Psoas muscle (tissue), 8 donors: ENCODE data around the gene P2RY6. TPM values are rescaled to one million over a fixed set of nuclear protein-coding genes. Genes with fewer than 3 reads are reported as not detected.

ENCODE experiments used
- ATAC-seq, 4 donors: fragments of 200-7000 bp; cut with Tn5 transposase; one replicate each; pipeline ENCODE4 v1.9.1; 2020; ENCODE audit warnings: moderate library complexity in 3 of 4, mild to moderate bottlenecking in 2 of 4
- DNase-seq, 2 donors: peaks; one replicate each; pipeline ENCODE4 v3.0.0-alpha.2; 2020
- H3K27ac ChIP-seq: fragments of 200-600 bp; one replicate; pipeline ENCODE4 v1.8.0; 2022
- H3K27me3 ChIP-seq, 3 donors: fragments of 200-600 bp in 1 of 3; one replicate each; pipeline versions ENCODE4 v1.6.1 to v1.8.0; 2013 to 2022; ENCODE audit warnings: low read length in 2 of 3, mild to moderate bottlenecking in 2 of 3, moderate library complexity in 1 of 3; ENCODE audit not compliant: insufficient read depth in 3 of 3
- H3K36me3 ChIP-seq, 2 donors: fragments of 200-600 bp in 1 of 2; one replicate each; pipeline versions ENCODE4 v1.6.1 to v1.8.0; 2013 to 2022; ENCODE audit warnings: low read depth in 1 of 2, mild to moderate bottlenecking in 1 of 2, moderate library complexity in 1 of 2; ENCODE audit not compliant: insufficient read depth in 1 of 2
- H3K4me1 ChIP-seq: fragments of 200-600 bp; one replicate; pipeline ENCODE4 v1.8.0; 2022
- H3K4me3 ChIP-seq: fragments of 200-600 bp; one replicate; pipeline ENCODE4 v1.8.0; 2022; ENCODE audit warnings: mild to moderate bottlenecking
- H3K9me3 ChIP-seq: fragments of 200-600 bp; one replicate; pipeline ENCODE4 v1.8.0; 2022
- CTCF ChIP-seq: fragments of 200-600 bp; IDR thresholded peaks from one replicate; pipeline ENCODE4 v1.8.0; 2022; ENCODE audit warnings: antibody characterized with exemption
- WGBS, 3 donors: extraction: QIAGEN DNeasy Blood & Tissue Kit; methylation state at CpG; one replicate each; pipeline versions ENCODE4 v1.1.6 to v1.1.7; 2013; 5-methylcytosine and 5-hydroxymethylcytosine counted together
- intact Hi-C, 2 donors: fragments of 100-400 bp; cut with DNase I; formaldehyde crosslinking; loops; one replicate each; pipeline versions ENCODE4 v1.11.0 to v1.14.2; 2022
- polyA plus RNA-seq, 3 donors: library from polyadenylated mRNA; stranded (reverse); fragments of 200-250 nt; gene quantifications; one replicate each; pipeline ENCODE4 v1.2.3, GENCODE V29; 2013
- total RNA-seq, 4 donors: library from RNA; stranded (reverse); fragmentation: NEBNext Ultra II Directional in 2 of 4; extraction: Animal tissue kit (Norgen Biotek cat#: 25700) in 2 of 4; gene quantifications; one replicate each; pipeline versions ENCODE4 v1.2.1 to v1.2.4, GENCODE V29; 2021 to 2023
- donor health status: healthy with polysubstance abuse.
- donor health status: DM: no; HTN: no; CAD: no; lungs with moderate emphysema.
- donor health status: Bipolar disorder and iron deficiency.
- donor health status: healthy.
- donor health status: DM: yes; HTN: yes; CAD: no.
- donor health status: DM: no; HTN: no; CAD: no.
- donor health status: DM: no; HTN: no; CAD: no.
- donor health status: DM: yes; HTN: yes; CAD: no.

Gene P2RY6
- total and polyA plus RNA-seq, 7 donors = 0.59 to 2.5 (median 1.3) TPM

DNA sequence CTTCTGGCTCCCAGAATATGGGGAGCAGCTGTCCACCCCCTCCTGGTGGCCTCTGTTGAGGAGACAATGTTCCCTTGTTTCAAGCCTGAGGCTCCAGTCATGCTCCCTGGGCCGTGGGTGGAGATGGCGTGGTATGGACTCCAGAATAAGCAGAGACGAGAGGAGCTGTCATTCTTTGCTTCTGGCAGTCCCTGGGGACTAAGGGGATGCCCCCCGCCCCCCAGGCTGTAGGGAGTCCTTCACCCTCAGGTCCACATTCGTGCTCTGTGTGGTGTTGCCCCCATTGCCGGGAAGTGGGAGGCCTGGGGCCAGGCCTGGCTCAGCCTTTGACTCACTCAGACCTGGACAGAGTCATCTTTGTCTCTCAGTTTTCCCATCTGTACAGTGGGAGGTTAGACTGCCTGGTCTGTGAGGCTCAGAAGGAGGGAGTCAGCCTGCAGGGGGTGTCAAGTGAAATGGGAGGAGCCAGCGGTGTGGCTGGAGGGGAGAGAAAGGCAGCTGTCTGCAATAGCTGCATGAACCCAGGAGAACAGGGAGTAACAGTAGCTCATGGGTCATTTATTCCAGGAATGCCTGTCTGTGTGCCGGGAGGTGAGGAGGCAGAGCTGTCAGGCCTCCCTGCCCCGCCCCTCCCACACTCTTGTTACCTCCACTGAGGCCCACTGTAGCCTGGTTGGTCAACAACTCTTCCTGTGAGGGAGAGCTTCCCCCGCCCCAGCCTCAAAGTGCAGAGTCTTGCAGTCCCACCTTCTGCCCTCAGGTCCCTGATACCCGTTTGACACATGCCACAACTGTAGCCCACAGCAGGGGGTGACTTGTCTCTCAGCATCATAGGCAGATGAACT lies 42.2 kb downstream of the P2RY6 start:
- H3K4me1 ChIP-seq = peaks cover 13% of the 10 kb centered on the region
- 60 to 78% (median 67%) methylated on average over 11 of the region's 11 CpGs for WGBS, 3 donors
- no peaks in the 10 kb centered on the region for H3K36me3 ChIP-seq
- ATAC-seq = peak; percentile 38 to 84 (median 66)
- H3K27ac ChIP-seq = peak overlapping the region; percentile 41
- intact Hi-C loops = no loop called here
- H3K9me3 ChIP-seq = no peaks in the 10 kb centered on the region
- TF ChIP-seq CTCF = no peak
- DNase-seq = peak in 1 of 2 donors; percentile 44
- peak overlapping the region; percentile 80 for H3K4me3 ChIP-seq
- peaks cover 0 to 4% (median 0%) of the 10 kb centered on the region in 3 donors for H3K27me3 ChIP-seq

DNA sequence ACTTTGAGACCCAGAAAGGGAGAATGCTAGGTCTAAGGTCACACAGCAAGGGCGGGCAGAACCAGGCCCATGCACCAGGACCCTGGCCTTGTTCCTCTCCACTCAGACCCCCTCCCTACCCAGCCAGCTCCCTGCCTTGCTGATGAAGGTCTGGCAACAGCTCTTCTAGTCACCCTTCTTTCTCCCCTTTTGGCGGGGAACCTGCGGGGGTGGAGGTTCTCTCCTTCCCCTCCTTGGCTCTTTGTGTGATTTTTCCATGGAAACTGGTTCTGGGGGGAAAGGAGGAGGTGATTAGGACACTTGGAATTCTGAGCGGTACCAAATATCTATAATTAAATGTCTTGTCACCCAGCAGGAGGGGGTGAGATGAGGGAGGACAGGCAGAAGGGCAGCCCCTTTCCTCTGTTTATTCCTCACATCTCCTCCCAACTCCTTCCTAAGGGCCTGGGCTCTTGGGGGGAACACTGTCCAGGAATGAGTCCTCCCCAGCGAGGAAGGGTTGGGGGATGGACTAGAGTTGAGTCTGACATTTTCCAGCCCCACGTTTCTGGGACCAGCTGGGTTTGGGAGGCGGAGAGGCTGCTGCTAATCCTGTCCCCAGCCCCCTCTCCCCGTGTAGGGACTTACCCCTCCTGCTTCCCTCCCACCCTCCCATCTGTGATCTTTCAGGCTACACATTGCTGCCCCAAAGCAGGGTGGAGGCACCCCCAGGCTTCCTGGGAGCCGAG lies 43.3 kb downstream of the P2RY6 start:
- Histone ChIP-seq H3K27ac (peak overlapping the region; percentile 36), H3K4me1 (peaks cover 8% of the 10 kb centered on the region), H3K9me3 (no peaks in the 10 kb centered on the region), H3K4me3 (peak overlapping the region; percentile 22), H3K27me3 (no peaks in the 10 kb centered on the region), H3K36me3 (no peaks in the 10 kb centered on the region)
- DNase-seq (peak in 1 of 2 donors; percentile 29), ATAC-seq (no peak)
- TF ChIP-seq CTCF = no peak
- 74 to 81% (median 80%) methylated on average over 9 of the region's 9 CpGs for WGBS, 3 donors
- intact Hi-C loops = no loop called here

DNA sequence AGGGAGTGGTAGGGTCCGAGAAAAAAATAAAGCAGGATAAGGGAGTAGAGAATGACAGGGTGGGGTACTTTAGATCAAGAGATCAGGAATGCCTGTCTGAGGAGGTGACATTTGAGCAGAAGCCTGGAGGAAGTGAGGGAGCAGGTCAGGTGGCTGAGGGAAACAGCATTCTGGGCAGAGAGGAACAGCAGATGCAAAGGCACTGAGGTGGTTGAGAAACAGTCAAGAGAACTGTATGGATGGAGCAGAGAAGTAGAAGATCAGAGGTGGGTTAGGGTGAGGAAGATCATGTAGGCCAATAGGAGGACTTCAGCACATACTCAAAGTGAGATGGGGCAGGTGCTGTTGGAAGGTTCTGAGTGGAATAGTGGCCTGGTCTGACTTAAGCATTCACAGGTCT lies 44.3 kb downstream of the P2RY6 start:
- Histone ChIP-seq H3K27me3 (no peaks in the 10 kb centered on the region), H3K9me3 (no peaks in the 10 kb centered on the region), H3K27ac (peak overlapping the region; percentile 5), H3K4me1 (peaks cover 8% of the 10 kb centered on the region), H3K4me3 (no peak overlapping the region), H3K36me3 (no peaks in the 10 kb centered on the region)
- TF ChIP-seq CTCF = no peak
- intact Hi-C loops = no loop called here
- WGBS, 3 donors = 78 to 83% (median 81%) methylated on average over 1 of the region's 1 CpG
- DNase-seq = no peak
- no peak for ATAC-seq

- no peak for TF ChIP-seq CTCF
- Histone ChIP-seq H3K27ac (peak overlapping the region; percentile 6), H3K4me1 (peaks cover 10% of the 10 kb centered on the region), H3K4me3 (peak overlapping the region; percentile 0), H3K36me3 (no peaks in the 10 kb centered on the region), H3K9me3 (no peaks in the 10 kb centered on the region), H3K27me3 (no peaks in the 10 kb centered on the region)
- WGBS, 3 donors = 41 to 61% (median 49%) methylated on average over 4 of the region's 4 CpGs
- DNase-seq (peak in 1 of 2 donors; percentile 56), ATAC-seq (peak in 3 of 4 donors; percentile 29 to 62 (median 33))
- intact Hi-C loops = no loop called here
Measured at GRCh38 chr11:73317373-73317772, 45.2 kb downstream of the P2RY6 start.
